HG03066 (cell line): ENCODE measurements around the gene LEF1.
"Not testable (repeated sequence)": the region's sequence is repeated elsewhere in the genome, so short reads cannot be mapped to it uniquely, and the experiment has no call there.

Experiments used
- ATAC-seq: cut with Tn5 transposase; IDR thresholded peaks from one replicate; pipeline ENCODE4 v1.9.1; 2021; ENCODE audit warnings: low read depth; ENCODE audit not compliant: unreplicated experiment

Gene LEF1

GRCh38 chr4:108072300-108072699 lies 96.4 kb downstream of the LEF1 start:
- ATAC-seq: no peak

- ATAC-seq: no peak
Observed at GRCh38 chr4:108070775-108071174, 98.0 kb downstream of the LEF1 start.

- ATAC-seq: no peak
Observed at GRCh38 chr4:108068442-108068841, 100.3 kb downstream of the LEF1 start.

GRCh38 chr4:108060686-108061321 lies 107.9 kb downstream of the LEF1 start:
- no peak for ATAC-seq

DNA sequence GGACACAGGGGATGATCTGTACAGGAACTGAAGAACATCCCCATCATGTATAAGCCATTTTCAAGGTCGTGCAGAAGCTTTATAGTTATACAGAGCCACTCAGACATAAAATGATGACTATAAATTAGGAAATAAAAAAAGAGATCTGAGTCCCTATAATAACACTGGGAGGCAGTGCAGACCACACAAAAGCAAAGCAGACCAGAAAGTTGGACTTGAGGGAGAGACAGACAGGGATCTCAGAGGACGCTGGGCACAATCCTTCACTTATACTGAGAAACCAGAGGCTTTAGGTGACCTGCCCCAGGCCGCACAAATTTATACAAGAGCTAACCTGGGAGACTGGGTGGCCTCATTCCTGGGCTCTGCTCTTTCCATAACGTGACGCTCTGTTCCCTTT lies 108.6 kb downstream of the LEF1 start:
- ATAC-seq: no peak

DNA sequence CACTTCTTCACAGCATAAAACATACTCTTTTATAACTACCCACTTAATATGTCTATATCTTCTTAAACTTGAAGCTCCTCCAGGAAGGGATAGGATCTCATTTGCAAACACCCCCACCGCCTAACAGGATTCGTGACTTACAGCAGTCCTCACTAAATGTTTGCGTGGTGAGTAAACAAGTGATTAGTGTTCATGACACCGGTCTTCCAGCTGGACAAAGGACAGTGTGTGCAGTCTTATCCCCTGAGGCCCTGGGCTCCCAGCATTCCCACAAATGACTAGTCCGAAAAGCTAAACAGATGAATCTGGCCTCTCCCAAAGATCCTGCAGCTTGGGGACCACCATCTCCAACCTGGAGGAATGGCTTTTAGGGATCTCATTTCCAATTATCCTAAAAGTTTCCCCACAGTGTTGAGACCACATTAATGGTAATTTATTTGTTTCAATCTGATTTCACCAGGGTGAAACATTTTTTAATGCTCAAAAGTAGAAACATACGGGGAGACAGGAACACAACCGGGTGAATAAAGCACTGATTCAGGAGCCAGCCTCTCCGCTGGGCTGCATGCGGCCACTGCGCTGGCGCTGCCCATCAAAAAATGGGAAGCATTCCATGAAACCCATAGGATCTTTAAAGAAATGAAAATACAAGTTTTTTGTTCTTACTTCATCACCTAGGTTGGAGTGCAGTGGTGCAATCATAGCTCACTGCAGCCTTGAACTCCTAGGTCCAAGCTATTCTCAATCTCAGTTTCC lies 109.9 kb downstream of the LEF1 start:
- no peak for ATAC-seq

- ATAC-seq: no peak
Observed at GRCh38 chr4:108056418-108056817, 112.3 kb downstream of the LEF1 start.

- ATAC-seq: no peak
Observed at GRCh38 chr4:108055787-108056186, 112.9 kb downstream of the LEF1 start.

DNA sequence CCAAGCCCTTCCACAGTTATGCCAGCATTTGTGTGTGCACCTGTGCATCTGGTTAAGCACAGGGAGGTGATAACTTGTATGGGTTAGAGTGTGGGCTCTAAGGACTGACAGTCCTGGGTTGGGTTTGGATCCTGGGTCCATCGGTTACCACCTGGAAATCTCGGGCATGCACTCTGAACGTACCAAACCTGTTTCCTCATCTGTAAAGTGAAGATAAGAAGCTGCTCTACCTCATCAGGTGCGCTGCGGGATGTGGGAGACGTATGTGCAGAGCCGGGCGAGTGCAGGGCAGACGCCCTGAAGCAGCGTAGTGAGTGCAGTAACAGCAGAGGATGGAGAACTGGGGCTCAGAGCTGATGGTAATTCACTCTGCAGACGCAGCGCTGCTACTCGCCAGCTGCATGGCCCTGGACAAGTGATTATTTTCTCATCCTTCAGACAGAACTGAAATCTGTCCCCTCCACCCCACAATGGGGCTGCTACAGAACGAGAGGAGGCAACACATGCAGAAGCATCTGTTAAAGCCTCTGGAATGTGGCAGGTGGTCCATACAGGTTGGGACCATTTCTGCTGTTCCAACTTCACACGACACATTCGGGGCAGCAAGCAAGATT lies 114.6 kb downstream of the LEF1 start:
- no peak for ATAC-seq

DNA sequence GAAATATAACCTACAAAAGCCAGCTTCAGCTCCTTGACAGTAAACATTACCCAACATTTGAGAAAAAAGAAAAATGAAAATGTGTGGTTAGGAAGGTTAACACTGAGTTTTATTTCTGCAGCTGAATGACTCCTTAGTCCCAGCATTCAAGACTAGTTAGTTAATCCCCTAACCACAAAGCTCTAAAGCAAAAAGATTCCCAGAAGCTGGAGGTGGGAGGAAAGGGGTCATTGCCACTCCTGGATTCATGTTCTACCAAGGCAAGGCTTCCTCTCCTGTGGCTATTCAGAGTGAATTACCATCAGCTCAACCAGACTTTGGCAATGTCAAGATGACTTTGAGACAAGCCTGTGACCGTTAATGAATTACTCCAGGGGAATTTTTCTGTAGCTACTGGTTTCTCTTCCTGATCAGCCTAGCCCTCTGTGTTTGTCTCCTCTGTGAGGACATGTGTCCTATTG lies 115.5 kb downstream of the LEF1 start:
- ATAC-seq: peak; percentile 86

DNA sequence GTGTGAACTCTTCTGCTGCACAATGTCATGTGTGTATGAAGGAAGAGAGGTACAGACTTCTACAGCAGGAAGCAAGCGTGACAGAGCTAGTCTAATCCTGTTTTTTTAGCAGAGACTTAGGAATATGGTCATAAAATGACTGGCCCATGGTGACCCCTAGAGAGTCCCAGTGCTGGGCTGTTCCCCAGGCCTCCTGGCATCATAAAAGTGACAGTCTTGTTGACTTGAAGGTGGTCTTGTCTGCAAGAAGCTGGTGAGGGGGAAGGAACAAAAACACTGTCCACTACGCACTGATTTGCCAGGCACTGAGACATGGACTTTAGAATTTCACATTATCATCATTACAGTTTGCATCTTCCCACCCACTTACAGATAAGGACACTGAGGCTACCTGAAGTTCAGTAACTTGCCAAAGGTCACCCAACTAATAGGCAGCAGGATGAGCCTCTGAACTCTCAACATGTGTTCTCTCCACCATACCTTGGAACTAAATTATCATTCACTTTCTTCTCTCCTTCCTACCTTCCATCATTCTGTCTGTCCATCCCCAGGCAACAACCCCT lies 116.1 kb downstream of the LEF1 start:
- ATAC-seq: no peak

DNA sequence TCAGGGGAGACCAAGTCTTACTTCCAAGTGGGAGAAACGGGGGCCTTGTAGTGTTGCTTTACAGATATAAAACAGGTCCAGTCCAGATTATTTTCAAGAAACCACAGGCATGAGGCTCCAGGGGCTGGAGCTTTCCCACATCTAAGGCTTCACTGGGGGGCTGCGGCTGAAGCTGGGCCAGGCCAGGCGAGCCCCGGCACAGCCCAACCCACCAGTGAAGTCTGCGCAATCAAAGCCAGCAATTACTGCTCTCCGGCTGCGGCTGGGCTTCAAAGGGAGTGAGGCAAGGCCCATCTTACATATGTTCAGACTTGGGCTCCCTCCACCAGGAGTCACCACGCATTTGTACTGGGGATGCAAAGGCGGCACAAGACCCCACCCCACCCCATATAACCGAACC lies 117.4 kb downstream of the LEF1 start:
- ATAC-seq: no peak

GRCh38 chr4:108050166-108051111 lies 118.3 kb downstream of the LEF1 start:
- not testable (repeated sequence) for ATAC-seq

DNA sequence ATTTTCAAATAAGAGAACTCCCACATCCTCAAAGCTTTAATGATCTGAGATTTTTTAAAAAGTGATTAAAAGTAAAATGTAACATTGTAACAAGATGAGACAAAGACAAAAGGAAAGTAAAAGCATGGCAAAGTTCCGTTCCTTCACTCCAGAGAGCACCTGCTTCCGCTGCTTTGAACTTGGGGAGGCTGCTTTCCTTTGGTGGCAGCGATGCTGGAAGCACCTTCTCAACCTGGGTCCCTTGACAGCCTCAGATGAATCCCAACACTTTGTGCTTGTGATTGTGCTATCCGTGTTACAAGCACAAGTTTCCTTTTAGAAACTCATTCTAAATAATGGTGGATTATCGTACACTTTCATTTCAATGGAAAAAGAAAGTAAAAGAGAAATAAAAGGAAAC lies 119.3 kb downstream of the LEF1 start:
- no peak for ATAC-seq

DNA sequence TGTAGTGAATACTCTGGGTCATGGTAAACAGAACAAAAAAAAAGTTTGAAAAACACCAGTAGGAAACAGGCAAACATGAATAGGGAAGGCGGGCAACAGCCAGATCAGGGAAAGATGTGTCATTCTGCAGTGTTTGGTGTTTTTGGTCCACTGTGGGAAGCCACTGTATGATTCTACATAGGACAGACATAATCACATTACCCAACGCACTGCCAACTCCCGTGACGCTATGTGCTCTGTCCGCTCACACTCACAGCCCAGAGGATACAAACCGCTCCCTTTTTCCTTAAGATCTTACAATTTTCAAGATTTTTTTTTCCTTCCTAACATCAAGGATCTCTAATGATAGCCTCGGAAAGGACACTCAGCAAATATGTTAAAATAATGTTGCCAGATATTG lies 119.7 kb downstream of the LEF1 start:
- no peak for ATAC-seq

DNA sequence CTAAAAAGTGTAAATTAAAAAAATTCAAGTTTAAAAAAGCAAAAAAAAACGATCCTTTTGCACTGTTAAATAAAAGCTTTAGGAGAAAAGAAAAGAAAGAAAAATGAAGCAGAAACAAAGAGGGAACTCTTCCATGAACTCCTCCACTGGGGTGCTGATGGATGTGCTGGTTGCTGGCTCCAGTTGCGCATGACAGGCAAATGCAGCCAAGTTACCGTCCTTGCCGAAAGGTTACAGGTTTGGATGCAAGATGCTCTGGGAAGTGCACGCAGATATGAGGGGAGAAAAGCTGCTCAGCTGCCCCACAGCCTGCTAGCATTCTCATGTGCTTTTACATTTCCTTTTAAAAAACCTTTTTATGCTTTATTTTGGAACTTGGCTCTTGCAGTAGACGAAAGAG lies 120.6 kb downstream of the LEF1 start:
- no peak for ATAC-seq

- ATAC-seq: no peak
Observed at GRCh38 chr4:108047199-108047598, 121.5 kb downstream of the LEF1 start.

GRCh38 chr4:108045687-108046024 lies 123.1 kb downstream of the LEF1 start:
- no peak for ATAC-seq

DNA sequence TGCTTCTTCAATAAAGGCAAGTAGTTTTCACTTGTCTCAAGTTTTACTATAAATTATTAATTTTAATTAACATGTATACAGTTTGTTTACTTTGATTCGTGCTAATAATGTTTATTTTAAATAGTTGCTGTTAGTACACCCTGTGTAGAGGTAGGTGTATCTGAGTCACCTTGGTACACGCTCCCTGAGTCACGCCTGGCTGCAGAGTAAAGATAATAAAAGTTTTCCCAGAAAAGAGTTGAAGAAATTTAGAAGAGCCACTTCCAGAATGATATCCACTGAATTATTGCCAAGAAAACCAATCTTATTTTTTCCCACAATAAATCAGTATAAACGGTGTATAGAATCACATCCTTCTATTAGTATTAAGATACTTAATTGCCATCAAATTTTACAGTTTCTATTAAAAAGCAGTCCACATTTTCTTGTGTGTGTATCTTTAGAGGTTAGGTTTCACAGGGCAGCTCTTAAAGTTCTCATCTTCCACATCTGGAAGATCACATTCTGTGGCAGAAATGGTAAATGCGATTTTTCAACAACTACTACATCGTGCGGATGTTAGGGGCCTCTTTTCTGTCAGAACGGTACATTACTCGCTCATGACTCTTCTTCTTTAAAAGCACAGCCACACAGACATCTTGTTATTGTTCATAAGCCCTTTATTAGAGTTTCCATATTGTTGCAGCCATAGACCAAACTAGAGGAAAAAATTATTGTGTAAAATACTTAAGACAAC lies 123.6 kb downstream of the LEF1 start:
- no peak for ATAC-seq

GRCh38 chr4:108043526-108043925 lies 125.2 kb downstream of the LEF1 start:
- ATAC-seq: no peak
